GM18526 (cell line): ENCODE results near the gene MS4A6A.

Source experiments
- POLR2A ChIP-seq: IDR thresholded peaks from 3 replicates; pipeline ENCODE4 v1.6.1; 2011; ENCODE audit not compliant: insufficient read length; ENCODE audit errors: extremely low read depth

MS4A6A gene

GRCh38 chr11:60183591-60184205 lies 815 bp upstream of the MS4A6A start:
- TF ChIP-seq POLR2A: no peak

GRCh38 chr11:60175860-60176275 lies 7.0 kb downstream of the MS4A6A start:
- TF ChIP-seq POLR2A: no peak

GRCh38 chr11:60172011-60172410 lies 10.9 kb downstream of the MS4A6A start:
- TF ChIP-seq POLR2A: no peak

- TF ChIP-seq POLR2A: no peak
Measured at GRCh38 chr11:60170566-60170965, 12.3 kb downstream of the MS4A6A start.

GRCh38 chr11:60169264-60169915 lies 13.5 kb downstream of the MS4A6A start:
- no peak for TF ChIP-seq POLR2A

- no peak for TF ChIP-seq POLR2A
Measured at GRCh38 chr11:60168306-60168705, 14.6 kb downstream of the MS4A6A start.

GRCh38 chr11:60165951-60166350 lies 16.9 kb downstream of the MS4A6A start:
- TF ChIP-seq POLR2A: no peak

GRCh38 chr11:60165538-60165937 lies 17.3 kb downstream of the MS4A6A start:
- TF ChIP-seq POLR2A: no peak

GRCh38 chr11:60164550-60165075 lies 18.3 kb downstream of the MS4A6A start:
- TF ChIP-seq POLR2A: no peak

- no peak for TF ChIP-seq POLR2A
Measured at GRCh38 chr11:60161766-60162165, 21.1 kb downstream of the MS4A6A start.

- TF ChIP-seq POLR2A: no peak
Measured at GRCh38 chr11:60161107-60161506, 21.8 kb downstream of the MS4A6A start.

GRCh38 chr11:60159868-60160267 lies 23.0 kb downstream of the MS4A6A start:
- no peak for TF ChIP-seq POLR2A

- no peak for TF ChIP-seq POLR2A
Measured at GRCh38 chr11:60159284-60159683, 23.6 kb downstream of the MS4A6A start.

GRCh38 chr11:60158636-60159035 lies 24.2 kb downstream of the MS4A6A start:
- TF ChIP-seq POLR2A: no peak

GRCh38 chr11:60155931-60156330 lies 27.0 kb downstream of the MS4A6A start:
- TF ChIP-seq POLR2A: no peak

GRCh38 chr11:60150279-60150678 lies 32.6 kb downstream of the MS4A6A start:
- TF ChIP-seq POLR2A: no peak

- TF ChIP-seq POLR2A: no peak
Measured at GRCh38 chr11:60145677-60146076, 37.2 kb downstream of the MS4A6A start.
